K562 (cell line): ENCODE results near the gene HELT. TPM values are rescaled to one million over a fixed set of nuclear protein-coding genes. Genes with fewer than 3 reads are reported as not detected.

Experiments used
- ARID2 ChIP-seq: fragments of 450-650 bp; IDR thresholded peaks from 2 replicates; pipeline ENCODE4 v1.6.1; 2017; ENCODE audit warnings: antibody characterized with exemption, mild to moderate bottlenecking
- ATF7 ChIP-seq: fragments of 450-650 bp; IDR thresholded peaks from 2 replicates; pipeline ENCODE4 v1.7.1; 2014; ENCODE audit warnings: mild to moderate bottlenecking, moderate library complexity
- CEBPG ChIP-seq, 3 experiments: fragments of 200-800 bp in 1 of 3; sonication (Bioruptor generic) in 1 of 3; sonication (generic) in 1 of 3; formaldehyde crosslinking in 1 of 3; IDR thresholded peaks in 2 of 3; conservative IDR thresholded peaks in 1 of 3; 2 replicates each; pipeline versions ENCODE4 v1.6.1 to v1.8.0; 2016 to 2022; ENCODE audit warnings: missing compliant biosample characterization in 2 of 3, missing genetic modification characterization in 2 of 3, mild to moderate bottlenecking in 1 of 3, missing genetic modification reagents in 1 of 3
- CTBP1 ChIP-seq: fragments of 450-650 bp; IDR thresholded peaks from 2 replicates; pipeline ENCODE4 v1.6.1; 2016; ENCODE audit warnings: borderline replicate concordance
- CTCF ChIP-seq, 3 experiments: IDR thresholded peaks in 2 of 3; conservative IDR thresholded peaks in 1 of 3; 2 replicates each; pipeline ENCODE4 v1.5.1; 2011 to 2012; ENCODE audit warnings: low read length in 3 of 3, mild to moderate bottlenecking in 3 of 3, control low read depth in 2 of 3, improper control_type of control experiment in 1 of 3, inconsistent platforms in 1 of 3, low read depth in 1 of 3, mixed read lengths in 1 of 3, moderate library complexity in 1 of 3; ENCODE audit not compliant: insufficient read depth in 2 of 3
- EP400 ChIP-seq: fragments of 450-650 bp; IDR thresholded peaks from 2 replicates; pipeline ENCODE4 v1.6.1; 2017; ENCODE audit warnings: antibody characterized with exemption, mild to moderate bottlenecking, moderate library complexity
- FOXK1 ChIP-seq: sonication (generic); formaldehyde crosslinking; IDR thresholded peaks from 2 replicates; pipeline ENCODE4 v1.8.0; 2022; ENCODE audit warnings: missing genetic modification reagents, mild to moderate bottlenecking, borderline replicate concordance
- JUND ChIP-seq, 2 experiments: IDR thresholded peaks; 2 replicates in 1 of 2; 3 replicates in 1 of 2; pipeline ENCODE4 v1.6.1; 2011; ENCODE audit warnings: borderline replicate concordance in 2 of 2, low read depth in 2 of 2, low read length in 2 of 2, improper control_type of control experiment in 1 of 2, missing biosample characterization in 1 of 2, missing genetic modification characterization in 1 of 2, missing genetic modification reagents in 1 of 2
- MAZ ChIP-seq, 2 experiments: fragments of 450-650 bp in 1 of 2; sonication (generic) in 1 of 2; formaldehyde crosslinking; IDR thresholded peaks in 1 of 2; conservative IDR thresholded peaks in 1 of 2; 2 replicates each; pipeline versions ENCODE4 v1.4.0 to v1.5.0; 2020; ENCODE audit warnings: mild to moderate bottlenecking in 1 of 2, missing genetic modification reagents in 1 of 2
- MEIS2 ChIP-seq: fragments of 450-650 bp; IDR thresholded peaks from 2 replicates; pipeline ENCODE4 v1.6.1; 2014; ENCODE audit warnings: mild to moderate bottlenecking; ENCODE audit not compliant: partially characterized antibody
- NFIC ChIP-seq: fragments of 450-650 bp; IDR thresholded peaks from 2 replicates; pipeline ENCODE4 v1.6.1; 2017; ENCODE audit warnings: mild to moderate bottlenecking, inconsistent platforms
- NFIX ChIP-seq: fragments of 250-450 bp; sonication (Bioruptor Pico); IDR thresholded peaks from 2 replicates; pipeline ENCODE4 v1.4.0; 2020; ENCODE audit warnings: low read depth, mild to moderate bottlenecking, moderate library complexity
- NRF1 ChIP-seq, 2 experiments: fragments of 450-650 bp; IDR thresholded peaks in 1 of 2; conservative IDR thresholded peaks in 1 of 2; 2 replicates each; pipeline ENCODE4 v1.6.1; 2014; ENCODE audit warnings: mild to moderate bottlenecking in 2 of 2
- SPI1 ChIP-seq: IDR thresholded peaks from 2 replicates; pipeline ENCODE4 v1.6.1; 2011; ENCODE audit warnings: low read depth, low read length, control low read depth, borderline replicate concordance
- SRF ChIP-seq, 2 experiments: fragments of 250-450, 450-650 bp in 1 of 2; sonication (Bioruptor Pico) in 1 of 2; sonication (generic) in 1 of 2; formaldehyde crosslinking; IDR thresholded peaks; 2 replicates each; pipeline versions ENCODE4 v1.5.0 to v1.5.1; 2020 to 2022; ENCODE audit warnings: mild to moderate bottlenecking in 1 of 2, missing genetic modification reagents in 1 of 2
- TRIM24 ChIP-seq, 2 experiments: fragments of 450-650 bp; IDR thresholded peaks; 2 replicates each; pipeline ENCODE4 v1.6.1; 2016
- ZFP30 ChIP-seq: fragments of 250-450 bp; sonication (Bioruptor Pico); IDR thresholded peaks from 2 replicates; pipeline ENCODE4 v1.8.0; 2022; ENCODE audit warnings: moderate library complexity, mild to moderate bottlenecking, inconsistent platforms, borderline replicate concordance
- polyA plus RNA-seq, 8 experiments: library from polyadenylated mRNA; depleted of rRNA in 4 of 8; stranded (reverse) in 5 of 8; unstranded in 3 of 8; fragments of >200 nt; fragmentation: Nextera tagmentation in 2 of 8; fragmentation: Illumina TruSeq in 1 of 8; extraction: Ambion mirVana in 2 of 8; extraction: Trizol in 1 of 8; gene quantifications; 2 replicates each; pipeline versions ENCODE4 v1.2.1 to v1.2.3, GENCODE V29; 2011 to 2014; ENCODE audit warnings: inconsistent platforms in 1 of 8, missing spikeins in 1 of 8
- total RNA-seq, 7 experiments: library from RNA; depleted of rRNA in 6 of 7; stranded (reverse); fragments of >200 nt in 6 of 7; fragmentation: Illumina TruSeq in 2 of 7; extraction: Trizol in 2 of 7; gene quantifications; 2 replicates each; pipeline versions ENCODE4 v1.2.1 to v1.2.3, GENCODE V29; 2011 to 2021; ENCODE audit warnings: low replicate concordance in 1 of 7
- TF ChIP-seq, protein P1 (sequence below): fragments of 450-650 bp; formaldehyde crosslinking; IDR thresholded peaks from 2 replicates; pipeline ENCODE4 v1.4.0; 2020; ENCODE audit warnings: mild to moderate bottlenecking, moderate library complexity
- TF ChIP-seq, protein P2 (sequence below): sonication (generic); formaldehyde crosslinking; IDR thresholded peaks from 2 replicates; pipeline ENCODE4 v1.8.0; 2022; ENCODE audit warnings: missing genetic modification reagents, mild to moderate bottlenecking, borderline replicate concordance

HELT gene
- total and polyA plus RNA-seq, 9 of the 15 experiments (the other 6 are each of a cell fraction or from before 2014, with no cell fraction given): not detected

GRCh38 chr4:185039508-185040273, 21.4 kb downstream of the HELT start (continued):
- TF ChIP-seq JUND (IDR thresholded peaks at IDR 0.05; ENCODE audit: borderline replicate concordance, low read depth, low read length) (0 out of 2 replicates have a peak, but pooled peaks have one; percentile 26), JUND (tag; IDR thresholded peaks at IDR 0.05; ENCODE audit: borderline replicate concordance, low read depth, low read length) (no peak), ATF7 (0 out of 2 replicates have a peak, but pooled peaks have one; percentile 13), ZFP30 (CRISPR knock-in tag) (no peak), FOXK1 (CRISPR knock-in tag) (no peak), MEIS2 (peak; percentile 28), MAZ (CRISPR knock-in tag; conservative IDR thresholded peaks at IDR 0.05 in 1 of 2, IDR thresholded peaks at IDR 0.05 in 1 of 2) (0 out of 4 replicates have a peak, but pooled peaks of 1 of the 2 experiments have one; percentile 17), NFIC (peak; percentile 50; the same call in 1 of the 2 replicates), NFIX (CRISPR knock-in tag) (no peak), SPI1 (peak; percentile 34; the same call in 1 of the 2 replicates), NRF1 (conservative IDR thresholded peaks at IDR 0.05 in 1 of 2, IDR thresholded peaks at IDR 0.05 in 1 of 2) (0 out of 4 replicates have a peak, but pooled peaks of 1 of the 2 experiments have one; percentile 11), CTCF (IDR thresholded peaks at IDR 0.05 in 2 of 3, conservative IDR thresholded peaks at IDR 0.05 in 1 of 3; ENCODE audit: insufficient read depth in 2 of 3, low read depth in 1 of 3, low read length in 3 of 3) (peak; percentile 74 to 91 (median 78)), EP400 (peak; percentile 75), SRF (CRISPR knock-in tag; IDR thresholded peaks at IDR 0.05) (no peak), CEBPG (CRISPR knock-in tag; IDR thresholded peaks at IDR 0.05) (0 out of 2 replicates have a peak, but pooled peaks have one; percentile 8), CEBPG (tag; conservative IDR thresholded peaks at IDR 0.05 in 1 of 2, IDR thresholded peaks at IDR 0.05 in 1 of 2) (peak; percentile 29 to 69; a peak in 2 of 4 replicates), TRIM24 (IDR thresholded peaks at IDR 0.05) (0 out of 4 replicates have a peak, but pooled peaks of 1 of the 2 experiments have one; percentile 21), CTBP1 (0 out of 2 replicates have a peak, but pooled peaks have one; percentile 37), ARID2 (peak; percentile 59; the same call in 1 of the 2 replicates)
- TF ChIP-seq, protein P1, sequence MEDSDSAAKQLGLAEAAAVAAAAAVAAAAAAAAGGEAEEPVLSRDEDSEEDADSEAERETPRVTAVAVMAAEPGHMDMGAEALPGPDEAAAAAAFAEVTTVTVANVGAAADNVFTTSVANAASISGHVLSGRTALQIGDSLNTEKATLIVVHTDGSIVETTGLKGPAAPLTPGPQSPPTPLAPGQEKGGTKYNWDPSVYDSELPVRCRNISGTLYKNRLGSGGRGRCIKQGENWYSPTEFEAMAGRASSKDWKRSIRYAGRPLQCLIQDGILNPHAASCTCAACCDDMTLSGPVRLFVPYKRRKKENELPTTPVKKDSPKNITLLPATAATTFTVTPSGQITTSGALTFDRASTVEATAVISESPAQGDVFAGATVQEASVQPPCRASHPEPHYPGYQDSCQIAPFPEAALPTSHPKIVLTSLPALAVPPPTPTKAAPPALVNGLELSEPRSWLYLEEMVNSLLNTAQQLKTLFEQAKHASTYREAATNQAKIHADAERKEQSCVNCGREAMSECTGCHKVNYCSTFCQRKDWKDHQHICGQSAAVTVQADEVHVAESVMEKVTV: peak; percentile 58
- TF ChIP-seq, protein P2, sequence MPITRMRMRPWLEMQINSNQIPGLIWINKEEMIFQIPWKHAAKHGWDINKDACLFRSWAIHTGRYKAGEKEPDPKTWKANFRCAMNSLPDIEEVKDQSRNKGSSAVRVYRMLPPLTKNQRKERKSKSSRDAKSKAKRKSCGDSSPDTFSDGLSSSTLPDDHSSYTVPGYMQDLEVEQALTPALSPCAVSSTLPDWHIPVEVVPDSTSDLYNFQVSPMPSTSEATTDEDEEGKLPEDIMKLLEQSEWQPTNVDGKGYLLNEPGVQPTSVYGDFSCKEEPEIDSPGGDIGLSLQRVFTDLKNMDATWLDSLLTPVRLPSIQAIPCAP (CRISPR knock-in tag): no peak
- TF ChIP-seq, all 486 proteins: peak for 23
